ENCODE measurements around the gene BLOC1S5.
A peak's percentile ranks its signal among the peaks of the same experiment; 100 is the strongest.

BLOC1S5 gene

DNA sequence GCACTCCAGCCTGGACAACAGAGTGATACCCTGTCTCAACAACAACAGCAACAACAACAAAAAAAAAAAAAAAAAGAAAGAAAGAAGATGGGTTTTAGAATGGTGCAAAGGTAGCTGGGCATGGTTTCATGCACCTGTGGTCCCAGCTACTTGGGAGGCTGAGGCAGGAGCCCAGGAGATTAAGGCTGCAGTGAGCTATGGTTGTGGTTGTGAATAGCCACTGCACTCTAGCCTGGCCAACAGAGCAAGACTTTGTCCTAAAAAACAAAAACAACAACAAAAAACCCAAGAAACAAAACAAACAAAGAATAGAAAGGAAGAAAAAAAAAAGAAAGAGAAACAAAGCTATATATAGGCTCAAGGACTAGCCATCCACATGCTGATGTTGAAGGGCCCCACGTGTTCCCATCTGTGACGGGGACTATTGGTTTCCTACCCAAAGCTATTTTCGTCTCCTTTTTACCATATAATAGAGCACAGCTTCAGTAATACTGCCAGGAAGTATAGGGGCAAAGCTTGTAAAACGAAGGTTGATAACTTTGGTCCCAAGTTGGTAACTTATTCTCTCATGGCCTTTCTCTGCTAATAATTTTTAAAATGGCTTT, 46.0 kb upstream of the BLOC1S5 start:
- H3F3A ChIP-seq (ENCODE audit: insufficient read depth, low read length): peaks cover 8% of the 10 kb centered on the region; the same call in 1 of the 2 replicates
- peak; percentile 65 for DNase-seq
- TF ChIP-seq, protein P1, sequence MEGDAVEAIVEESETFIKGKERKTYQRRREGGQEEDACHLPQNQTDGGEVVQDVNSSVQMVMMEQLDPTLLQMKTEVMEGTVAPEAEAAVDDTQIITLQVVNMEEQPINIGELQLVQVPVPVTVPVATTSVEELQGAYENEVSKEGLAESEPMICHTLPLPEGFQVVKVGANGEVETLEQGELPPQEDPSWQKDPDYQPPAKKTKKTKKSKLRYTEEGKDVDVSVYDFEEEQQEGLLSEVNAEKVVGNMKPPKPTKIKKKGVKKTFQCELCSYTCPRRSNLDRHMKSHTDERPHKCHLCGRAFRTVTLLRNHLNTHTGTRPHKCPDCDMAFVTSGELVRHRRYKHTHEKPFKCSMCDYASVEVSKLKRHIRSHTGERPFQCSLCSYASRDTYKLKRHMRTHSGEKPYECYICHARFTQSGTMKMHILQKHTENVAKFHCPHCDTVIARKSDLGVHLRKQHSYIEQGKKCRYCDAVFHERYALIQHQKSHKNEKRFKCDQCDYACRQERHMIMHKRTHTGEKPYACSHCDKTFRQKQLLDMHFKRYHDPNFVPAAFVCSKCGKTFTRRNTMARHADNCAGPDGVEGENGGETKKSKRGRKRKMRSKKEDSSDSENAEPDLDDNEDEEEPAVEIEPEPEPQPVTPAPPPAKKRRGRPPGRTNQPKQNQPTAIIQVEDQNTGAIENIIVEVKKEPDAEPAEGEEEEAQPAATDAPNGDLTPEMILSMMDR (IDR thresholded peaks at IDR 0.05; ENCODE audit: low read length): no peak
- TF ChIP-seq EZH2 (optimal IDR thresholded peaks at IDR 0.05; ENCODE audit: low read depth, low read length) (no peak), EZH2phosphoT487 (IDR thresholded peaks at IDR 0.05; ENCODE audit: low read length) (no peak)
- no peak overlapping the region for H3K9ac ChIP-seq (ENCODE audit: low read length)
- no peaks in the 10 kb centered on the region for H3K36me3 ChIP-seq (replicated peaks; ENCODE audit: insufficient read depth, low read length)
- no peaks in the 10 kb centered on the region for H3K27me3 ChIP-seq (replicated peaks; ENCODE audit: insufficient read depth, low read length)
- H3K4me3 ChIP-seq (ENCODE audit: low read length): no peak overlapping the region; the same call in 1 of the 2 replicates
- peak overlapping the region; percentile 65; the same call in 1 of the 2 replicates for H3K27ac ChIP-seq (ENCODE audit: low read length)
- H3K4me1 ChIP-seq (ENCODE audit: low read length): peaks cover 25% of the 10 kb centered on the region
- no peaks in the 10 kb centered on the region for H3K79me2 ChIP-seq (ENCODE audit: low read length)
- H4K20me1 ChIP-seq (ENCODE audit: insufficient read depth, low read length): no peaks in the 10 kb centered on the region
- no peaks in the 10 kb centered on the region for H3K9me2 ChIP-seq (replicated peaks; ENCODE audit: insufficient read depth, low read length)
- no peaks in the 10 kb centered on the region for H3K9me3 ChIP-seq (replicated peaks; ENCODE audit: insufficient read depth, low read length)
- peak overlapping the region; percentile 66 for H2AFZ ChIP-seq (ENCODE audit: low read length)
- H3K4me2 ChIP-seq (ENCODE audit: low read depth, low read length): peak overlapping the region; percentile 59; the same call in 1 of the 2 replicates

- DNase-seq: no peak
- peaks cover 25% of the 10 kb centered on the region for H3K4me1 ChIP-seq (ENCODE audit: low read length)
- H3K9me3 ChIP-seq (replicated peaks; ENCODE audit: insufficient read depth, low read length): no peaks in the 10 kb centered on the region
- H3K79me2 ChIP-seq (ENCODE audit: low read length): no peaks in the 10 kb centered on the region
- H3K4me2 ChIP-seq (ENCODE audit: low read depth, low read length): no peak overlapping the region
- TF ChIP-seq EZH2phosphoT487 (IDR thresholded peaks at IDR 0.05; ENCODE audit: low read length) (no peak), EZH2 (optimal IDR thresholded peaks at IDR 0.05; ENCODE audit: low read depth, low read length) (no peak)
- TF ChIP-seq, protein P1 (IDR thresholded peaks at IDR 0.05; ENCODE audit: low read length): no peak
- no peak overlapping the region for H3K9ac ChIP-seq (ENCODE audit: low read length)
- H3K36me3 ChIP-seq (replicated peaks; ENCODE audit: insufficient read depth, low read length): no peaks in the 10 kb centered on the region
- H3K27ac ChIP-seq (ENCODE audit: low read length): peak overlapping the region; percentile 65; the same call in 1 of the 2 replicates
- H3F3A ChIP-seq (ENCODE audit: insufficient read depth, low read length): peaks cover 8% of the 10 kb centered on the region; the same call in 1 of the 2 replicates
- no peak overlapping the region for H3K4me3 ChIP-seq (ENCODE audit: low read length)
- no peak overlapping the region for H2AFZ ChIP-seq (ENCODE audit: low read length)
- H3K27me3 ChIP-seq (replicated peaks; ENCODE audit: insufficient read depth, low read length): no peaks in the 10 kb centered on the region
- H3K9me2 ChIP-seq (replicated peaks; ENCODE audit: insufficient read depth, low read length): no peaks in the 10 kb centered on the region
- H4K20me1 ChIP-seq (ENCODE audit: insufficient read depth, low read length): no peaks in the 10 kb centered on the region
Measured at GRCh38 chr6:8108759-8109539, 44.8 kb upstream of the BLOC1S5 start.

DNA sequence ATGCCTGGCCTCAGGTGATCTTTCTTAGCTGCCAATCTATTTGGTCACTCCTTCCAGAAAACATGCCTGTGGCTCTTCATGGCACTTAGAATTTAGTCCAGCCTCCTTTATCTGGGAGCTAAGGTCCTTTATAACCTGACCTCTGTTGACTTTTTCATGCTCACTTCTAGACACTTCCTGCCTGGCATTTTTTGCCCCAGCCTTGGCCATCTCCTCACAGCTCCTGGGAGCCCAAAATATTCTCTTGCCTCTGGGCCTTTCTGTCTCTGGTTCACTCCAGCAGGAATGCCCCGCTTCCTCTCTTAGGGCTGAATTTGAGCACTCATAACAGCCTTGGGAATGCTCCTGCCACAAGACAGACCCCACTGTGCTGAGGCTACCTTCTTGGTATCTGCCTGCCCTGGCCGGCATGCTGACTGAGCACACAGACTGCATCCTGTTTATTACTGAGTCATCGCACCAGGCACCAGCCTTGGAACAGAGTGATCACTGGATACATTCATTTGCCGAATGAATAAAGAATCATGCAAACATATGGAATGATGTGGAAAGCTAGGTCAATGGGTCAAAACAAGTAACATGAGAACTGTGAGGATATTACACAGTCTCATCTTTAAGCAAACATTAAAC, 44.0 kb upstream of the BLOC1S5 start:
- Histone ChIP-seq H3K4me2 (ENCODE audit: low read depth, low read length) (no peak overlapping the region), H3F3A (ENCODE audit: insufficient read depth, low read length) (peaks cover 8% of the 10 kb centered on the region; the same call in 1 of the 2 replicates), H3K27ac (ENCODE audit: low read length) (no peak overlapping the region), H3K4me1 (ENCODE audit: low read length) (peaks cover 25% of the 10 kb centered on the region), H3K4me3 (ENCODE audit: low read length) (no peak overlapping the region), H3K36me3 (replicated peaks; ENCODE audit: insufficient read depth, low read length) (no peaks in the 10 kb centered on the region), H3K27me3 (replicated peaks; ENCODE audit: insufficient read depth, low read length) (no peaks in the 10 kb centered on the region), H3K9me3 (replicated peaks; ENCODE audit: insufficient read depth, low read length) (no peaks in the 10 kb centered on the region), H3K9me2 (replicated peaks; ENCODE audit: insufficient read depth, low read length) (no peaks in the 10 kb centered on the region), H2AFZ (ENCODE audit: low read length) (0 out of 2 replicates have a peak overlapping the region, but pooled peaks have one; percentile 25), H3K79me2 (ENCODE audit: low read length) (no peaks in the 10 kb centered on the region), H4K20me1 (ENCODE audit: insufficient read depth, low read length) (no peaks in the 10 kb centered on the region), H3K9ac (ENCODE audit: low read length) (no peak overlapping the region)
- TF ChIP-seq EZH2 (optimal IDR thresholded peaks at IDR 0.05; ENCODE audit: low read depth, low read length): no peak
- TF ChIP-seq, protein P1 (IDR thresholded peaks at IDR 0.05; ENCODE audit: low read length): no peak
- no peak for TF ChIP-seq EZH2phosphoT487 (IDR thresholded peaks at IDR 0.05; ENCODE audit: low read length)
- no peak for DNase-seq
